GM18858 (cell line): ENCODE data around the gene CYTIP.

Experiments
- ATAC-seq: cut with Tn5 transposase; IDR thresholded peaks from one replicate; pipeline ENCODE4 v1.9.1; 2021; ENCODE audit not compliant: unreplicated experiment

The CYTIP gene

DNA sequence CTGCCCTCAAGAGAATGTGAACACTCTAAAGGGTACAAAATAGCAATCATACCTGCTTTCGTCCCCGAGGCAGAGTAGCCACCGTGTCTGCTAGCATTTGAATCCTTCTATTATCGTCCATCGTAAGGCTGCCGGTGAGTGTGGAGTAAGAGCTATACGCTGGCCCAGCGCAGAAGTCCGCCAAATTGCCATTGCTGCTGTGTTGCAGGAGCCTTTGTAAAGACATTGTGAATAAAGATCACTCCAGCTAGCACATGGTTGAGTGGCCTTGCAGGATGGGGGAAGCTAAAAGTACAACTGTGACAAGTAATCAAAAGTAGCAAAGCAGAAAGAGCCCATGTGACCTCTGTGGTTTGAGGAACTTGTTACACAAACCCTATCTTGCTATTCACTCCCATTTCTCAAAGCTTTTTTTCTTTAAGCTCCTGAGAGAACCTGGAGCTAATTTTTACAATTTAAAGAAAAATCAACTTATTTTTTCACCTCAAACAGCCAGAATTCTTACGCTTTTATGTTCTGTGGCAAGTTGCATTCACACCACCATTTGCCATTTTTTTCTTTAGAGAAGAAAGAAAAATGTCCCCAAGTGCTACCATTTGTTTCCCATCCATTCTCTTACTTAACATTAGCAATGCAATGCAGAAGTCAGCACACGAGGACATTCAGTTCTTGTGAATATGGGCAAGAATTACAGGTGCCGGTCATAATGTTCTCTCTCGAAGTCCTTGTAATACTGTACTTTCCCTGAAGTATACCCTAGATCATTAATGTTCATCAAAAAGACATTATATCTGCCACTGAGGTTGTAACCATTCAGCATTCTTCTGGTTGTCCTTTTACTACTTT, at the start of gene CYTIP:
Gene CYTIP (minus strand): TSS at position 295 of the 846 bp plus-strand sequence. CDS start 69 bp downstream, at position 226.
- ATAC-seq, result peak; percentile 43

DNA sequence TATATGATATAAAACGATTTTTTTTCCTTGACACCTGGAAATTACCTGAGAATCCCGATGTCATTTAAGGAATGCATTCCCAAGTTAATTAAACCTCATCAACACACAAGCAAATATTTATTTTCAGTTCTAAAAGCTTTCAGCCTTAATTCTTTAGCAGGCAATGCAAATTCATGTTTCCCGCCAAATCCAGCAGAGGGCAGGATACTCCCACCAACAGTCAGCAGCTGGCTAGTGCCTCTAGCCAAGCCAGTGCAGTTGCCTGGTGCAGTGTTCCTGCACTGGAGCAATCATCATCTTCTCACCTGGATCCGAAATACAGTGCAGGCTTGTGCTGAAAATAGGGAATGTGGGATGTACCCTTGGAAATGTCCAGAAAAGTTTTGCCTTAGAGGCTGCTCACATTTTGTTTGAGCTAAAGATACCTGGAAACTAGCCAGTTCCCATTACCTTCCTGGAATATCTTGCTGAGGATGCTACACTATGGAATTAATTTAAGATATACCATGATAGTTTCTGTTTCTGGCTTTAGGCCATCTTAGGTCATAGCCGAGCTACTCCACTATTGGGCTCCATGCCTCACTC, 48.4 kb upstream of the CYTIP start:
- ATAC-seq, result peak; percentile 98

DNA sequence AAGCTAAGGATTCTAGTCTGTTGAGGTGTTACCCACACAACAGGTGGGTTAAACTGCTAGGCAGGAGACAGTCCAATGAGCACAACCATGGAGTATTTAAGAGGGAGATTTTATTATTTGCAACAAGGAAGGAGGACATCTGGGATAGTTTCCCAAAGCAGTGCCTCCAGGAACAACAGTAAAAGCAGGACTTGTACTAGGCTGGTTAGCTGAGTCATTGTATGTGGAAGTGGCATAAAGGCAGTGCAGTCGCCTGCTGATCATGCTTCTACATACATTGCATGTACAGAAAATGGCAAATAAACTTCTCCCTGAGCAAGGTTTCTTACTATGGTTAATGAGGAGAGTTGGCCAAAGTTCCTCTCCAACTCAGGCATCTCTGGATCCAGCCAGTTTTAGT, 46.1 kb upstream of the CYTIP start:
- no peak for ATAC-seq

DNA sequence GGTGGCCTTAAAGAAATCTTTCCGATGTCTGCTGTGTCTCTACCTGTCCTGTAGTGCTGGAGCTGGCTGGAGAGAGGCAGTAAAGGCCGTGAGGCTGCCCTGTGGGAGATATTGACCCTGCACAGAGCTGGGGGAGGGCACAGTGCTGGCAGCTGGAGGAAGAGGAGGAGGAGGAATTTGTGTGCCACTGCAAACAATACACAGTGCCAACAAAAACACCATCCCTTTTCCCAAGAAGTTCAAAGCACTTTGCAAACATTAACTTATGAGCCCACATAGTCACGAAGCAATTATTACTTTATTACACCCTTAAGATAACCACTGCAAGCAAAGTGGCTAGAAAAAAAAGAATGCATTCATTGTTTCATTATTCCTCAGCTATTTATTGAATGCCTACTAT, 45.0 kb upstream of the CYTIP start:
- no peak for ATAC-seq

DNA sequence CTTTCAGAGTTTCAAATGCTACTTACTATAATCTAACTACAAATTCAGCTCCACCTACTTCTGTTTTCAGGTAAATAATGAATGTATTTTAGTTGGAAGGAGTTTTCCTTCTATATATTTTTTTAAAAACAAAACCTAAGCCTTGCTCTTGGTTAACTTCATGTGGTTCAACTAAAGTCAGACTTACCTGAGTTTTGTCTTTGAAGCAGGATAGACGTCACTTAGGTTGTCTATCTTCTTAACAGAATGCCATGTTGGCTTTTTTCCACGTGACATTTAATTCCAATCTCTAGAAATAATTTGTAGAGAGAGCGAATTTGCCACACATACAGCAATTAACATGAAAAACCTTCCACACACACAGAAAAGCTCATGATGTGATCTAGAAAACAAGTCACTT, 43.9 kb upstream of the CYTIP start:
- ATAC-seq, result no peak

DNA sequence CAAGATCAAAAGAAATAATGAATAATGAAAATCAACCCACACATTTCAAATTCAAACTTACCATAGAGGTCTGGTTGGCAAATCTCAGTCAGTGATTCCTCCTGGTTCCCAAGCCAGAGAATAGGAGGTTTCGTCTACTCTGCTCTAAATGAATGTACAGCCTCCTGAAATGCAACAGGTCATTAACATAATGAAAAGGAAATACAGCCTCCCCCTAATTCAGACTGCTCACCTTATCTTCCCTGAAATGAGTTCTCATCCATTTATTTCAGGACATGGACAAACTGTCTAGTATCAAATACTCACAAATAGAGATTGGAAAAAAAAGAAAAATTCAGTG, 43.4 kb upstream of the CYTIP start:
- no peak for ATAC-seq

DNA sequence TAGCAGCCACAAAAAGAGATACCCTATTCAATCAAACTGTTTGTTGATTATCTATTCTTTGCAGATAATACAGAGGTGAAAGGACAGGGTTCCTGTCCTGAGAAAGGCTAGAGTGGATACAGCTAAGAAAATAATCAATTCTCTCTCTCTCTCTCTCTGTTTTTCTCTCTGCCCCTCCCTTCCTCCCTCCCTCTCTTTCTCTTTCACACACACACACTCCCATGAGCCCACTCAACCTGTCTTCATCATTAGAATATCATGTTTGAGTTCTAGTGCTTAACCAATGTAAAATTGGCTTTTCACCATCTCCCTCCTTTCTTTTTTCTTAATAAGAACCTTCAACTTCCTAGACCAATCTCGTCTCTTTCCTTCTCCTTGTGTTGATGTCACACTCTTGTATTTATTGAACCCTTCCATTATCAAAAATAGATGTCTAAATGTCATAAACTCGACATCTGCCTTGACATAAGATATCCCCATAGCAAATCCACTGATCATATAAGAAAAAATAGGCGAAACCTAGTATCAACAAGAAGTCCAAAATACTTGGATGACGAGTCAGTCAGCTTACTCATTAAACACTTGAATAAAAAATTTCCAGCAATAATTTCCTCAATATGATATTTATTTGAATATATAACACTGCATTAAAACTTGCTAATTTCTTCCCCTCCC, 42.8 kb upstream of the CYTIP start:
- no peak for ATAC-seq

DNA sequence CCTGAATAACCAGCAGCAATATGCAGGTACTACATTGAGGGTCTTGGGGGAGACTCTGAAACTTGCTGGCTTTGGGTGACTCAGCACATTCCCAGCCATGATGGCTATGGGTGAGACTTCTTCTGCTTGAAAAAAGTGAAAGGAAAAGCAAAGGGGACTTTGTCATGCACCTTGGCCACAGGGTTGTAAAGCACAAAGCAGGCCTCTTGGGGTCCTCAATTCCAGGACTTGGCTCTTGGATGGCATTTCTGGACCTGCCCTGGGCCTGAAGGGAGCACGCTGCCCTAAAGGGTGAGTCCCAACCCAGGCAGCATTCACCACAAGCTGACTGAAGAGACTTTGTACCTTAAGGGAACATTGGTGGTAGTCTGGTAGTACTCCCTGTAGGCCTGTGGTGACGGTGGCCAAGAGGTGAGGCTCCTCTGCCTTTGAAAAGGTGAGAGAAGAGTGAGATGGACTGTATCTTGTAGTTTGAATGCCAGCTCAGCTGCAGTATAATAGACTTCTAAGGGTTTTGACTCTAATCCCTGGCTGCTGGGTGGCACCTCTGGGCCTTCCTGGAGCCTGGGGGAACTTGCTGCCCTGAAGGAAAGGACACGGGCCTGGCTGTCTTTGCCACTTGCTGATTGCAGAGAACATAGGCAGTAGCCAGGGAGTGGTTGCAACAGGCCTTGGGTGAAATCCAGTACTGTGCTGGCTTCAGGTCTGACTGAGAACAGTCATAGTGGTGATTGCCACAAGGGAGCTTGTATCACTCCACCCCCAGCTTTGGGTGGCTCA, 36.5 kb upstream of the CYTIP start:
- peak; percentile 85 for ATAC-seq

DNA sequence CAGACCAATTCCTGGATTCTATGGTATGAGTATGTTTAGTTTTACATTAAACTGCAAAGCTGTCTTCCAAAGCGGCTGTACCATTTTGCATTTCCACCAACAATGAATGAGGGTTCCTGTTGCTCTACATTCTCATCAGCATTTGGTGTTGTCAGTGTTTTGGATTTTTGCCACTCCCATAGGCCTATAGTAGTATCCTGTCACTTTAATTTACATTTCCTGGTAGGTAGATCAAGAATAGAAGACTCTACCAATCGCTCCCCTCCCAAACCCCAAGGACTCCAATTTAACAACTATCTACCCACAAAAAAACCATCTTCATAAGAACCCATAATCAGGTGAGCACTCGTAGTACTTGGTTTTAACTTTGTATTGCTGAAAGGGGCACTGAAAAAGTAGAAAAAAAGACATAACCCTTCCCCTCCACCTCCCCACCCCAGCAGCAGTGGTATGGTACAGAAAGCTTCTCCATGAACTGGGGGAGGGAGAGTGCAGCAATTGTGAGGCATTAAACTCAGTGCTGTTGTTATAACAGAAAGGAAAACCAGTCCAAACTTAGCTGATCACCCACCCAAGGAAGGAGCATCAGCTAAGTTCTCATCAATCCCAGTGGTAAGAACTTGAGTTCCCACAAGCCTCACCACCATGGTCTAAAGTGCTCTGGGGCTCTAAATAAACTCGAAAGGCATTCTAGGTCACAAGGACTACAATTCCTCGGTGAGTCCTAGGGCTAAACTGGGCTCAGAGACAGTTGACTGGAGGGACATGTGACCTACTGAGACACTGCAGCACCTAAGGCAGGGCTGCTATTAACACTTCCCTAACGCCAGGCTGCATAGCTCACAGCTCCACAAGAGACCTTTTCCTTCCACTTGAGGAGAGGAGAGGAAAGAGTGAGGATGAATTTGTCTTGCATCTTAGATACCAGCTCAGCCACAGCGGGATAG, 35.5 kb upstream of the CYTIP start:
- ATAC-seq, result no peak

DNA sequence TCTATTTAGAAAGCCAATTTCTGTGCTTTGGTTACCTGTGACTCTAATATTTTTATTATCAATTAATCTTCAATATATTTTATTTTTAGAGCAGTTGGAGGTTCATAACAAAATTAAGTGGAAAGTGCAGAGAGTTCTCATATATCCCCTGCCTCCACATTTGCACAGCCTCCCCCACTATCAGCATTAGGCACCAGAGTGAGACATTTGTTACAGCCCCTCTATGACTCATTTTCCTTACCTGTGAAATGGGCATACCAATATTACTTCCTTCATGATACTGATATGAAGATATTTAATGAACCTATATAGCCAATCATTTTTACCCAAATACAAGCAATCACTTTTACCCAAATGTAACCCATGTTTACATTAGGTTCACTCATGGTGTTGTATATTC, 34.0 kb upstream of the CYTIP start:
- no peak for ATAC-seq

DNA sequence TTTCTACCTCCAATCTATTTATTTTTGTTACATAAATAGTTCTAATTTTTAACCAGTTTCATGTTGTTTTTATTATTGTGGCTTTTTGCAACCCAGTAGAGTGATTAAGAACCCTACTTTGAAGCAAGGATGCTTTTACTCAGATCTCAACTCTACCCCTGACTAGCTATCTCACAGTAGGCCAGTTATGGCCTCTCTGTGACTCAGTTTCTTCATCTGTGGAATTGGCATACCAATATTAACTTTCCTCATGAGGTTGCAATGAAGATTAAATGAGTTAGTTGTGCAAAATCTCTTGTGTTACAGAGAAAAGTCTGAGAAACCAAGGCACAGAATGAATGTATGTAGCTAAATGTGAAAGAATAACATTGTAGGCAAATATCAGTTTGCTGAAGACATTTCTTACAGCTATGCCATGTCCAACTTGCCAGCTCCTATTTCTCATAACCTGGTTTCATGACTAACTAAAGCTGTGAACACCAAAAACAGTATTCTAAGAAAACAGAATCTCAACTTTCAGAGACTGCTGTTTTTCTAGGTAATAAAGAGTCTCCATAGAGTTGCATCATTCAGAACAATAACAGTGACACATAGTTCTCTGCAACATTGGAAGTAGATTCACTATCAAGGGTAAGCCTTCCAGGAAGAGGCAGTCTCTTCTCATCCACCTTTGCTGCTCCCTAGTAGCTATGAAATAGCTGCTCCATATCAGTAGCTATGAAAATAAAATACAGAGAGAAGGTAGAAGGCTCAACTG, 33.2 kb upstream of the CYTIP start:
- ATAC-seq, result peak; percentile 22

DNA sequence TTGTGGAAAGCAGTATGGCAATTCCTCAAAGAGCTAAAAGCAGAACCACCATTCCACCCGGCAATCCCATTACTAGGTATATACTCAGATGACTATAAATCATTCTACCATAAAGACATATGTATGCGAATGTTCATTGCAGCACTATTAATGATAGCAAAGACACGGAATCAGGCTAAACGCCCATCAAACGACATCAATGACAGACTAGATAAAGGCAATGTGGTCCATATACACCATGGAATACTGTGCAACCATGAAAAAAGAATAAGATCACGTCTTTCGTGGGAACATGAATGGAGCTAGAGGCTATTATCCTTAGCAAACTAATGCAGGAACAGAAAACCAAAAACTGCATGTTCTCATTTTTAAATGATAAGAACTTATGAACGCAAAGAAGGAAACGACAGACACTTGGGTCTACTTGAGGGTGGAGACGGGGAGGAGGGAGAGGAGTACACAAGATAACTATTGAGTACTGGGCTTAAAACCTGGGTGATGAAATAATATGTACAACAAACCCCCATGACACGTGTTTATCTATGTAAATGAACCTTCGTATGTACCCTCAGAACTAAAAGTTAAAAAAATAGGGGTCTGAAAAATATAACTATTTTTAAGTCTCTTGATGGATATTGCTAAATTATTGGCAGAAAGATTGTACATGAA, 32.0 kb upstream of the CYTIP start:
- no peak for ATAC-seq

DNA sequence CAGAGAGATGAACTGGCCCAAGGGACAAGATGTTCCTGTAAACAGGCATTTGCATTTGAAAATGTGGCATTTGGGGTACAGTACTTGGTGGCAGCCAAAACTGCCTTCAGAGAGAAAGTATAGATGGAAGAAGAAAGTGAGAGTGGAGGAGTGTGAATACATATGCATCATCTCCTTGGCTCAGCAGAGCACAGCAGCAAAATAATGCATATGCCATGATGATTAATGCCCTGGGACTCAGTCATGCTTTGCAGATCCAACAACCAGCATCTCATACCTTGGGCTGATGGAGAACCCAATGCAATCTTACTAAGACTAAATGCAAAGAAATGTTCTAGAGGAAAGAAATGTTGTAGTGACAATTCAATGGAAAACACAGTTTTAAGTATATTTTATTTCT, 29.7 kb upstream of the CYTIP start:
- no peak for ATAC-seq

DNA sequence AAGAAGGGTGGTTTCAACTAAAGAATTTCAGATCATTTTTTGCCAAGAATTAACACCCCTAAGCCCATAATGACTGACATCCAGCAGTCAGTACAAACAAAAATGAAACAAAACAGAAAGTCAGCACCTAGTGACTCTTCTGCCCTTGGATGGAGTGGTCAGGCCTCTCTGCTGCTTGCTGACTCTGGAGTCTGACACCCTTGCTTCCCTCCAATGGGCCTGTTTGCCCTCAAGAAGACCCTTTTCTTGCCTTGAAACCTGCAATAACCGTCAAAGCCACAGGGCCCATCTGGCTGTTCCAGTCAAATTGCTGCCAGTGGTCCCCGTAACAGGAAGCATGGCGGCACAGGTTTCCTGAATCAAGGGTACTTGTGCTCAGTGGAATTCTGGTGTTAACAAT, 27.2 kb upstream of the CYTIP start:
- no peak for ATAC-seq

DNA sequence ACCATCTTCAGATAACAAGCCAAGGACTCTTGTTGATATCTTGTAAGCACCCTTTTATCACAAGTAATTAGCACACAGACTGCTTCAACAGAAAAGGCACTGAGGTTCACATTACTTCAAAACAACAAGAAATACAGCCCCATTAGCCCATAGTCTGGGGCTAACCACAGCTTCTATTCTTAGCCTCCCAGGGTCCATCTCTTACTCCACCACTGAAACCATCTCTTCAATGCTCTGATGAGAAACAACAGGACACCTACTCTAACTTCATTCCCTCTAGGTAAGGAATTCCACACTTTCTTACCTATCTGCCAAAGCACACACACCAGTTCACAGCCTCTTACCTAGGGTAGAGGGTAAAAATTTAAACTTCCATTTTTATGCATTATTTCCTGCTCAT, 26.4 kb upstream of the CYTIP start:
- peak; percentile 41 for ATAC-seq

DNA sequence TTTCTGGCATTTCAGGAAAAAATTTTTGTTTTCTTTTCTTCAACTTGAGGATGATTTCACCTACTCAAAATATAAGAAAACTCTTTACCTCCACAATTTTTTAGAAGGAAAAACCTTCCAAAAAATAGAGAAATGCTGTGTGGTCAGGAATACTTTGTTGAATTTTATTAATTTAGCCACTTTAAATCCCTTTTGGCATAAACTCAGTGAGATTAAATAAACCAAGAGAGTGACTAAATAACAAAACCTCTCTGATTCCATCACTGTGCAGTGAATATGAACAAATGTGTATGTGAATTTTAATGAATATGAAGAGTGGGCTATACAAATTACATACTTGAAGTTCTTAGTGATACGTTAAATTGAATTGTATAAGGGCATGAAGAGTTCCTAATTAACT, 25.8 kb upstream of the CYTIP start:
- ATAC-seq, result no peak

DNA sequence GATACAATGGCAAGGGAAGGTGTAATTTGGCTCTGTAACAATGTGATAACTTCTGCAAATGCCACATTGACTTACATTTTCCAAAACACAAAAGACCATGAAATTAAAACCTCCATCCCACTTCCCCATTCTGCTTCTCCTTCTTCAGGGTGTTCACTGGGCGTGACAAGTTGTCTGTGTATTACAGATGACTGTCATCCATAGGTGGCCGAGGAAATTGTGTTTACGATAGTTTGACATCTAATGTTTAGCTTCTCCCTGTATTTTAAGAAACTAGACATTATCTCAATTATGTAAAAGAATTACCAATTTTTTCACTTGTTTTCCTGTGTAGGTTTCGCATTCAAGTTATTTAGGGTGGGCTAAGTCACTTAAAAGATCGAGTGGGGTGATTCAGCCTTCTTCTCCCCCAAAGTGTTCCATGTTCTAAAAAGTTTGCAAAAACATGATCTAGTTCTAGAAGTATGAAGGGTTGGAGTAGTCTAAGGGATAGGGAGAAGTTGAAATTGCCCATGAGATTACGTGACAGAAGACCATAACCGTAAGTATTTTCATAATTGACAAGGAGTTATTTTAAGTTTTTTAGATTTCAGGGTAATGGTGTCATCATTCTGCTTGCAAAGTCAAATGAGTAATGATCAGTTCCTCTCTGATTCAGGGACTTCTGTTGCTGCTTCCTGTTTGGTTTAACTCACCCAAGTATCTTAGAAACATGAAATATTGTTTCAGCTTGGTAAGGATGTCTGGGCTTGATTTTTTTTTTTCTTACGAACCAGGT, 25.2 kb upstream of the CYTIP start:
- ATAC-seq, result peak; percentile 79

DNA sequence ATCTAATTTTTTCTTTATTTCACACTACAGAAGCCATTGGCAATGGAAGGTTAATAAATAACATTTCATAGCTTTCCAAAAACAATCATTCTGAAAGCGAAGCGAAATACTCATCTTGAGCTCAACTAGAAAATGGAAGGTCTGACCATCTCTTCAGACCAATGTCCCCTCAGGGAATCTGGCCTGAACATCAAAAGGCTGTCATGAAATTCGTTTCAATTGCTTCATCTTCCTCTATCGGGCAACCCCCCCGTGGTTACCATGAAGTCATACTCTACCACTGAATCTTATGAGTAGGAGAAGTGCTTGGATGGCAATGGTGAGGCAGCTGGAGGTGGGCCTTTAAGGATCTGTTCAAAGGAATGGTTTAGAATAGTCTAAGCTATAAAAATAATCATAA, 22.9 kb upstream of the CYTIP start:
- ATAC-seq, result no peak
